Measurements from ENCODE around the gene UBAC2. TPM values are rescaled to one million over a fixed set of nuclear protein-coding genes. Genes with fewer than 3 reads are reported as not detected.

Gene UBAC2
- total and polyA plus RNA-seq, 2 donors (not counting 3 experiments of a cell fraction or from before 2014, with no cell fraction given) = 45.7 to 54.4 TPM

DNA sequence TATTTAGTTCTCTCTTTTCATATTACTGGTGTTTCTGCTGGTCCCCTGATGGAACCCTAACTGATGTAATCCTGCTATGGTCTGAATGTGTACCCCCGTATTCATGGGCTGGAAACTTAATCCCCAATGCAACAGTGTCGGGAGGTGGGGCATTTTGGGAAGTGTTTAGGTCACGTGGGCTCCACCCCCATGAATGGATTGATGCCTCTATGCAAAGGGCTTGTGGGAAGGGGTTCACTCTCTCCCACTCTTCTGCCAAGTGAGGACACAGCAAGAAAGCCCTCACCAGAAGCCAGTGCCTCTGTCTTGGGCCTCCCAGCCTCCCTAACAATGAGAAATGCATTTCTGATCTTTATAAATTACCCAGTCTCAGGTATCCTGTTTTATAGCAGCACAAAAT lies 21.2 kb upstream of the UBAC2 start:
- H3K79me2 ChIP-seq (ENCODE audit: control insufficient read depth, insufficient read depth, low read length) = no peaks in the 10 kb centered on the region
- no peak overlapping the region for H3K4me3 ChIP-seq (replicated peaks in 1 of 3; ENCODE audit: insufficient read depth in 1 of 3, low read depth in 1 of 3, low read length in 3 of 3)
- no peaks in the 10 kb centered on the region for H3K9me1 ChIP-seq (replicated peaks; ENCODE audit: control insufficient read depth, extremely low read depth, insufficient read depth, low read length)
- BruUV-seq (replicated peaks) = no TSS peak
- FAIRE-seq (no peak), DNase-seq (ENCODE audit: low read depth, low spot score) (no peak)
- H2AFZ ChIP-seq (ENCODE audit: low read depth, low read length) = no peak overlapping the region
- ChIA-PET CTCF (interaction anchor here (0.8 to 1.8 kb wide), 5 partner anchors 21 to 256 kb away, joined by 3 to 10 read pairs (median 5); partner anchors contain the start of gene UBAC2), POLR2A (no interaction called here)
- H3K4me1 ChIP-seq (ENCODE audit: control insufficient read depth, extremely low read depth, insufficient read depth, low read length) = no peaks in the 10 kb centered on the region
- H3K36me3 ChIP-seq (ENCODE audit: control insufficient read depth in 2 of 2, extremely low read depth in 1 of 2, insufficient read depth in 2 of 2, low read length in 2 of 2) = no peaks in the 10 kb centered on the region
- intact Hi-C loops (cut with micrococcal nuclease) (loop anchor here (5.0 kb wide), 1 partner anchor 92 kb away; no protein-coding TSS in a partner anchor), dilution Hi-C loops (cut with MboI; ENCODE audit: extremely low pct_ligation_motif_present, low sequenced_read_pairs) (no loop called here)
- H3K4me2 ChIP-seq (ENCODE audit: insufficient read depth, low read length) = no peak overlapping the region
- H3K27me3 ChIP-seq (ENCODE audit: control insufficient read depth in 2 of 2, insufficient read depth in 2 of 2, low read length in 2 of 2) = peaks cover 6 to 8% of the 10 kb centered on the region in 2 experiments
- TF ChIP-seq JUN (IDR thresholded peaks at IDR 0.05; ENCODE audit: borderline replicate concordance, insufficient read depth, insufficient read length, low read depth) = no peak
- no peak for TF ChIP-seq EZH2 (IDR thresholded peaks at IDR 0.05; ENCODE audit: borderline replicate concordance, low read depth, low read length, severe bottlenecking)
- TF ChIP-seq FOS (IDR thresholded peaks at IDR 0.05; ENCODE audit: borderline replicate concordance, insufficient read depth, low read length) = no peak
- TF ChIP-seq MYC (IDR thresholded peaks at IDR 0.05; ENCODE audit: low read depth, low read length) = no peak
- TF ChIP-seq, protein P1, sequence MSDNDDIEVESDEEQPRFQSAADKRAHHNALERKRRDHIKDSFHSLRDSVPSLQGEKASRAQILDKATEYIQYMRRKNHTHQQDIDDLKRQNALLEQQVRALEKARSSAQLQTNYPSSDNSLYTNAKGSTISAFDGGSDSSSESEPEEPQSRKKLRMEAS (IDR thresholded peaks at IDR 0.05; ENCODE audit: insufficient read depth, insufficient read length) = no peak
- TF ChIP-seq GATA2 (IDR thresholded peaks at IDR 0.05; ENCODE audit: insufficient read depth, insufficient read length, low read depth, low read length) = no peak
- no peak for TF ChIP-seq POLR2A (IDR thresholded peaks at IDR 0.05; ENCODE audit: low read depth, low read length)
- TF ChIP-seq, protein P2, sequence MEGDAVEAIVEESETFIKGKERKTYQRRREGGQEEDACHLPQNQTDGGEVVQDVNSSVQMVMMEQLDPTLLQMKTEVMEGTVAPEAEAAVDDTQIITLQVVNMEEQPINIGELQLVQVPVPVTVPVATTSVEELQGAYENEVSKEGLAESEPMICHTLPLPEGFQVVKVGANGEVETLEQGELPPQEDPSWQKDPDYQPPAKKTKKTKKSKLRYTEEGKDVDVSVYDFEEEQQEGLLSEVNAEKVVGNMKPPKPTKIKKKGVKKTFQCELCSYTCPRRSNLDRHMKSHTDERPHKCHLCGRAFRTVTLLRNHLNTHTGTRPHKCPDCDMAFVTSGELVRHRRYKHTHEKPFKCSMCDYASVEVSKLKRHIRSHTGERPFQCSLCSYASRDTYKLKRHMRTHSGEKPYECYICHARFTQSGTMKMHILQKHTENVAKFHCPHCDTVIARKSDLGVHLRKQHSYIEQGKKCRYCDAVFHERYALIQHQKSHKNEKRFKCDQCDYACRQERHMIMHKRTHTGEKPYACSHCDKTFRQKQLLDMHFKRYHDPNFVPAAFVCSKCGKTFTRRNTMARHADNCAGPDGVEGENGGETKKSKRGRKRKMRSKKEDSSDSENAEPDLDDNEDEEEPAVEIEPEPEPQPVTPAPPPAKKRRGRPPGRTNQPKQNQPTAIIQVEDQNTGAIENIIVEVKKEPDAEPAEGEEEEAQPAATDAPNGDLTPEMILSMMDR (IDR thresholded peaks at IDR 0.05; ENCODE audit: extremely low read depth in 1 of 2, insufficient read depth in 1 of 2, low read depth in 1 of 2, low read length in 2 of 2) = no peak
- no peaks in the 10 kb centered on the region for H4K20me1 ChIP-seq (replicated peaks; ENCODE audit: control insufficient read depth, extremely low read depth, insufficient read depth, low read length)
- H3K27ac ChIP-seq (ENCODE audit: insufficient read depth, low read depth, low read length) = no peak overlapping the region
- no peak overlapping the region for H3K9ac ChIP-seq (replicated peaks; ENCODE audit: extremely low read depth, insufficient read depth, low read length)
- H3K9me3 ChIP-seq (replicated peaks; ENCODE audit: control insufficient read depth, insufficient read depth, low read length) = no peaks in the 10 kb centered on the region
